KOPT-K1 (cell line): Measurements from ENCODE around the gene SLC30A1.
"Not testable (repeated sequence)": the region's sequence is repeated elsewhere in the genome, so short reads cannot be mapped to it uniquely, and the experiment has no call there.

Experiments used
- H3K27ac ChIP-seq: fragments of 200-600 bp; sonication (generic); 2 replicates; pipeline ENCODE4 v1.5.1; 2016; ENCODE audit warnings: antibody characterized with exemption, mild to moderate bottlenecking, low read depth, low read length; ENCODE audit not compliant: poor library complexity, severe bottlenecking
- H3K36me3 ChIP-seq: fragments of 200-600 bp; sonication (generic); 2 replicates; pipeline ENCODE4 v1.5.1; 2017; ENCODE audit warnings: antibody characterized with exemption, mild to moderate bottlenecking, low read length, moderate library complexity; ENCODE audit not compliant: insufficient read depth
- H3K9me3 ChIP-seq: fragments of 200-600 bp; sonication (generic); 2 replicates; pipeline ENCODE4 v1.5.1; 2017; ENCODE audit warnings: antibody characterized with exemption, low read length, mild to moderate bottlenecking; ENCODE audit not compliant: insufficient read depth, poor library complexity, severe bottlenecking

SLC30A1 gene

GRCh38 chr1:211549092-211549711 is 29.8 kb downstream of the SLC30A1 start:
- Histone ChIP-seq H3K27ac (no peak overlapping the region), H3K36me3 (no peaks in the 10 kb centered on the region), H3K9me3 (no peaks in the 10 kb centered on the region)

- no peak overlapping the region for H3K27ac ChIP-seq
- no peaks in the 10 kb centered on the region for H3K9me3 ChIP-seq
- H3K36me3 ChIP-seq: no peaks in the 10 kb centered on the region
Measured at GRCh38 chr1:211548321-211549091, 30.5 kb downstream of the SLC30A1 start.

DNA sequence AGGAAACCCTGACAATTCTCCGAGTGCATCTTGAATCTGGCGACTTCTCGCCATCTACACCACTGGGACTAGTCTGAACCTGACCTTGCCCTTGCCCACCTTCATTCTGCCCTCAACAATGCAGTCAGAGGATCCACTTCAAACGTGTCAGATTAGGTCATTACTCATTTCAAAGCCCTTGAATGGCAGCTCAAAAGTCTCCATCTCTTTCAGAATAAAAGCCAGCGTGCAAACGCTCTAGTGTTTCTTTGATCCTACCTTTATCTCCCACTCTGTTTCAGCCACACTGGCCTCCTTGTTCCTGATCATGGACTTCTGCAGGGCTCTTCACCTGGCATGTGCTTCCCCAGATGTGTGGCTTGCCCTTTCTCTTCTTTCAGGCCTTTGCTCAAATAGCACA is 31.3 kb downstream of the SLC30A1 start:
- no peaks in the 10 kb centered on the region for H3K9me3 ChIP-seq
- no peaks in the 10 kb centered on the region for H3K36me3 ChIP-seq
- H3K27ac ChIP-seq: no peak overlapping the region

DNA sequence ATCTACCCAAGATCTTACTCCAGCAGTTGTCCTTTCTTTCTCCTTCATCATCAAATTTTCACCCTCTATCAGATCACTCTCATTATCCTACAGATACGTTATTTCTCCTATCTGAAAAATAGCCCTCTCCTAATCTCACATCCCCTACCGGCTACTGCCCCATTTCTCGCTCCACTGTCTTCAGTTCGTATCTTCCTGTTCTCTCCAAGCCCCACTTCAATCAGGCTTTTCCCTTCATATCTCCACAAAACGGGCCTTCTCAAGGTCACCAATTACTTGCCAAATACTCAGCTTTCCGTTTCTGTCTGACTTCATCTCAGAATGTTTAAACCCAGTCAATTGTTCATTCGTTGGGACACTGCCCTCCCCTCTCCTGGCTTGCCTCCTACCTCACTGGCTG is 32.4 kb downstream of the SLC30A1 start:
- Histone ChIP-seq H3K27ac (no peak overlapping the region), H3K36me3 (no peaks in the 10 kb centered on the region), H3K9me3 (peaks cover under 1% of the 10 kb centered on the region)

GRCh38 chr1:211543025-211543424 is 35.9 kb downstream of the SLC30A1 start:
- no peak overlapping the region for H3K27ac ChIP-seq
- H3K9me3 ChIP-seq: peaks cover 11% of the 10 kb centered on the region
- no peaks in the 10 kb centered on the region for H3K36me3 ChIP-seq

DNA sequence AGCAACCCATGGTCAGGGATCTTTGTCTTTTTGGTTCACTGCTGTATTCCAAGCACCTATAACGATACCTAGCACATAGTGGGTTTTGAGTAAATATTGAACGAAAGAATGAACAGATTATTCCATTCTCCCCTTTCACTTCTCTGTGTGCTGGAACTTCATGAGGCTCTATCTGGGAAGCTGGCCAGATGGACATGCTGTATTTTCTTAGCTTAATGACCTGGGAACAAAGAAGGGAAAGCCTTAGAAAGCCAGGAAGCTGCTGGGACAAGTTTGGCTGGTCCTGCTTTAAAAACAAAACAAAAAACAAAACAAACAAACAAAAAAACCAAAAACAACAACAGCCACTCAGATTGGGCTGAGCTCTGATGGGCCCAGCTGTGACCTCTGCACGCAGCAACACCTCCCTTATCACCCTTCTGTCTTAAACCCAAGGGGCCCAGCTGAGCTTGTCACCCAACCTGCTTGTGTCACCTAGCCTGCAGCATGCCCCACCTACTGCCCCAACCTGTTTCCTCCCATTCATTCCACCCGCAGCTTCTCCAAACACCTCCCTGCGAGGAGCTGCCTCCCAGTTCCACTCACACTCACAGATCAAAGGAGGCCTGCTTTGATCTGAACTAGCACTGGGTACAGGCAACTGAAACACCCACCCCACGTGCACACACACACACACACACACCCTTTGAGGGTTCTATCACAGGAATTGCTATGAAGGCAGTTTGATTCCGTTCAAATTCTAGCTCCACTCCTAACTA is 37.1 kb downstream of the SLC30A1 start:
- Histone ChIP-seq H3K27ac (no peak overlapping the region), H3K9me3 (peaks cover 11% of the 10 kb centered on the region), H3K36me3 (no peaks in the 10 kb centered on the region)

GRCh38 chr1:211541278-211541677 is 37.7 kb downstream of the SLC30A1 start:
- H3K9me3 ChIP-seq: peaks cover 11% of the 10 kb centered on the region
- no peaks in the 10 kb centered on the region for H3K36me3 ChIP-seq
- H3K27ac ChIP-seq: no peak overlapping the region

DNA sequence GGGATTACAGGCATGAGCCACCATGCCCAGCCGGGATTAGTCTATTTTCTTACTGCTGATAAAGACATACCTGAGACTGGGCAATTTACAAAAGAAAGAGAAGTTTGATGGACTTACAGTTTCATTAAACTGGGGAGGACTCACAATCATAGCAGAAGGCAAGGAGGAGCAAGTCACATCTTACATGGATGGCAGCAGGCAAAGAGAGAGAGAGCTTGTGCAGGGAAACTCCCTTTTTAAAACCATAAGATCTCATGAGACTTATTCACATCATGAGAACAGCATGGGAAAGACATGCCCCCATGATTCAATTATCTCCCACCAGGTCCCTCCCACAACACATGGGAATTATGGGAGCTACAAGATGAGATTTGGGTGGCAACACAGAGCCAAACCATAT is 38.1 kb downstream of the SLC30A1 start:
- peaks cover 11% of the 10 kb centered on the region for H3K9me3 ChIP-seq
- H3K27ac ChIP-seq, H3K36me3 ChIP-seq: not testable (repeated sequence)

DNA sequence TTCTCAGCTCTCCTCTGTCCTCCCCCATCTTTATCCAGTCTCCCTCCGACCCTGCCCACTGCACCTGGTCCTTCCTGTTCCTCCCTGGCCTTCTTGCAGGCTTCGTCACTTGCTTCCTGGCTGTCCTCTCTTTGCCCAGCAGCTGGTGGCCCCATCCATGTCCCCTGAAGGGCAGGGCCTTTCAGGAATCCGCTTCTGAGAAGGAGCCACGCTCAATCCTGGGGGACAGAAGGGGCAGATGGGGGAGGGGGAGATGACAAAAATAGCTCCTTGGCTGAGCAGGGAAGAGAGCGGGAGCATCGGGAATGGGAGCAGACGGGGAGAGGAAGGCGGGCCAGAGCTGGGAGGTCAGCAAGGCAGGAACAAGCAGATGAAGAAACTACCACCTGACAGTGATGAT is 40.7 kb downstream of the SLC30A1 start:
- Histone ChIP-seq H3K9me3 (peaks cover 11% of the 10 kb centered on the region), H3K27ac (no peak overlapping the region), H3K36me3 (no peaks in the 10 kb centered on the region)

DNA sequence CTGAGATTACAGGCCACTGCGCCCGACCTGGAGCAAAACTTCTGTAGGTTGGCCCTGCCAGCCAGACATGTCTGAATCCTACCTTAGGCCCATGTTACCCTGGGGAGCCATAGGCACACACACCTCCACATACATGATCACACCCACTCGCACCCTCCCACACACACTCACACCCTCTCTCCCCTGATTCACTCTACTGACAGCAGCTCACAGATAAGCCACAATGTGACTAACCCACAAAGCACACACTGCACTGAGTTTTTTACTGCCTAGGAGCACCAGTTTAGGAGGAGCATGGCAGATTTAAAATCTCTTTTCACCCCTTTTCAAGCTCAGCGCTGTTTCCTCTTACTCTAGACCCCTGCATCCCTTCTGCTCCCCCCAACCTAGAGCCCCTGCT is 41.7 kb downstream of the SLC30A1 start:
- no peak overlapping the region for H3K27ac ChIP-seq
- peaks cover 11% of the 10 kb centered on the region for H3K9me3 ChIP-seq
- no peaks in the 10 kb centered on the region for H3K36me3 ChIP-seq

- Histone ChIP-seq H3K36me3 (no peaks in the 10 kb centered on the region), H3K27ac (no peak overlapping the region), H3K9me3 (peaks cover 11% of the 10 kb centered on the region)
Measured at GRCh38 chr1:211536606-211537005, 42.4 kb downstream of the SLC30A1 start.

- H3K36me3 ChIP-seq: no peaks in the 10 kb centered on the region
- H3K27ac ChIP-seq: no peak overlapping the region
- H3K9me3 ChIP-seq: no peaks in the 10 kb centered on the region
Measured at GRCh38 chr1:211535346-211535745, 43.6 kb downstream of the SLC30A1 start.

DNA sequence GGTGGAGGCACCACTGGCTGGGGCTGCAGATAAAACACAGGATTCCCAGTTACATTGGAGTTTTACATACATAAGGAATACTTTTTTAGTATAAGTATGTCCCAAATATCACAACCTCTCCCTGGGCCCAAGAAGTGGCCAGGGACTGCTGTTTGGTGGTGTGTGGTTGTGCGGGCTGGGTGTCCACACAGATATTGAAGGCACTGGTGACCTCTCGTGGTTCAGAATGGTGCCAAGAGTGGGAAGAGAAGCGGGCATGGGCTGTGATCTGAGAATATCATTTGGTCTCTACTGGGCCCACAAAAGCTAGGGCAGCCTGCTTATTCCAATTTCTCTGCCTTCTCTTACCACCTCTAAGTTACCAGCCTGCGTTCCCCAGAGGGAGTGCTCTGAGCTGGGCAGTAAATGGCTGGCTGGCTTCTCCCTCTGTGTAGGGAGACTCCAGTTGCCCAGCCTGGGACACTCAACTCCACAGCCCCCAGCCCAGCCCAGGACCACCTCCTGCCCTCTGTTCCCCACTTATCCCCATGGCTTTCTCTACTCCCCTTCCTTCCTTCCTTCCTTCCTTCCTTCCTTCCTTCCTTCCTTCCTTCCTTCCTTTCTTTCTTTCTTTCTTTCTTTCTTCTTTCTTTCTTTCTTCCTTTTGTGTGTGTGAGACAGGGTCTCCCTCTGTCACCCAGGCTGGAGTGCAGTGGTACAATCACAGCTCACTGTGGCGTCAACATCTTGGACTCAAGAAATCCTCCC is 44.2 kb downstream of the SLC30A1 start:
- no peak overlapping the region for H3K27ac ChIP-seq
- H3K36me3 ChIP-seq: no peaks in the 10 kb centered on the region
- H3K9me3 ChIP-seq: no peaks in the 10 kb centered on the region

DNA sequence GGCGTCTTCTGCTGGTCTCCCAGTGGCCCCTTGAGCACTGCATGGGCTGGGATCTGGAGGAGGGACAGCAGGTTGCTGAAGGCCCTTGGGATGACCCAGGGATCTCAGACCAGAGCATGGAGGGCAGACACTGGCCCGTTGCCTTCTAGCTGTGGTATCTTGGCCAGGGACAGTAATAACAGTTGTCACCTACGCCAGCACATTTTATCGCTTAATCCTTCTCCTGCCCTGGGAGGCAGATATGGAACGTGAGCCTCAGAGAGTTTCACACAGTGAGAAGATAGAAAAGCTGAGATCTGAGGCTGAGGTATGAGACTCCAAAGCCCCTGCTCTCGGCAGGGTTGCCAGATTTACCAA is 46.9 kb downstream of the SLC30A1 start:
- Histone ChIP-seq H3K27ac (no peak overlapping the region), H3K9me3 (no peaks in the 10 kb centered on the region), H3K36me3 (no peaks in the 10 kb centered on the region)
